CD14-positive monocyte (primary cell): ENCODE data around the gene MVP. TPM values are rescaled to one million over a fixed set of nuclear protein-coding genes. Genes with fewer than 3 reads are reported as not detected.

Experiments
- DNase-seq, 3 donors: peaks; one replicate each; pipeline ENCODE4 v3.0.0-alpha.2; 2011 to 2022
- H2AFZ ChIP-seq: 2 replicates; pipeline ENCODE4 v1.6.0; 2012; ENCODE audit warnings: mild to moderate bottlenecking, low read depth, low read length, inconsistent platforms; ENCODE audit not compliant: insufficient read depth, poor library complexity, severe bottlenecking
- H3K27ac ChIP-seq, 2 donors: 1 replicate in 1 of 2; 2 replicates in 1 of 2; pipeline ENCODE4 v1.5.1; 2012 to 2013; ENCODE audit warnings: low read length in 2 of 2, control low read depth in 1 of 2, inconsistent platforms in 1 of 2, low read depth in 1 of 2, mild to moderate bottlenecking in 1 of 2
- H3K27me3 ChIP-seq, 2 donors: one replicate each; pipeline versions ENCODE4 v1.6.0 to v1.6.1; 2011 to 2013; ENCODE audit warnings: low read length in 2 of 2; ENCODE audit not compliant: control insufficient read depth in 2 of 2, insufficient read depth in 2 of 2
- H3K36me3 ChIP-seq, 2 donors: replicated peaks in 1 of 2; 1 replicate in 1 of 2; 2 replicates in 1 of 2; pipeline versions ENCODE4 v1.5.1 to v1.6.1; 2012 to 2013; ENCODE audit warnings: low read length in 2 of 2, control low read depth in 1 of 2, inconsistent platforms in 1 of 2, mild to moderate bottlenecking in 1 of 2; ENCODE audit not compliant: insufficient read depth in 2 of 2, control insufficient read depth in 1 of 2
- H3K4me1 ChIP-seq, 2 donors: 1 replicate in 1 of 2; 2 replicates in 1 of 2; pipeline versions ENCODE4 v1.5.1 to v1.6.1; 2012 to 2013; ENCODE audit warnings: low read length in 2 of 2, control low read depth in 1 of 2, inconsistent platforms in 1 of 2, mild to moderate bottlenecking in 1 of 2, moderate library complexity in 1 of 2; ENCODE audit not compliant: insufficient read depth in 2 of 2, control insufficient read depth in 1 of 2
- H3K4me2 ChIP-seq: replicated peaks from 2 replicates; pipeline ENCODE3; 2012; ENCODE audit warnings: low read length, moderate library complexity, mild to moderate bottlenecking; ENCODE audit not compliant: poor library complexity, severe bottlenecking; ENCODE audit errors: extremely low read depth
- H3K4me3 ChIP-seq, 3 experiments: fragments of 200-600 bp in 1 of 3; sonication (generic) in 1 of 3; replicated peaks in 1 of 3; 1 replicate in 2 of 3; 2 replicates in 1 of 3; pipeline ENCODE4 v1.5.1; 2011 to 2013; ENCODE audit warnings: low read length in 3 of 3, mild to moderate bottlenecking in 3 of 3, control low read depth in 2 of 3, low read depth in 2 of 3, inconsistent platforms in 1 of 3, moderate library complexity in 1 of 3
- H3K79me2 ChIP-seq: 2 replicates; pipeline ENCODE4 v1.6.0; 2012; ENCODE audit warnings: mild to moderate bottlenecking, control low read depth, inconsistent platforms, low read length, moderate library complexity; ENCODE audit not compliant: insufficient read depth
- H3K9ac ChIP-seq: 2 replicates; pipeline ENCODE4 v1.6.0; 2017; ENCODE audit warnings: low read length, mild to moderate bottlenecking; ENCODE audit not compliant: insufficient read depth, poor library complexity, severe bottlenecking
- H3K9me3 ChIP-seq, 2 donors: replicated peaks in 1 of 2; 1 replicate in 1 of 2; 2 replicates in 1 of 2; pipeline versions ENCODE4 v1.5.1 to v1.6.1; 2012 to 2013; ENCODE audit warnings: low read length in 2 of 2, control low read depth in 1 of 2; ENCODE audit not compliant: control insufficient read depth in 1 of 2, insufficient read depth in 1 of 2
- H4K20me1 ChIP-seq: 2 replicates; pipeline ENCODE4 v1.6.0; 2012; ENCODE audit warnings: mild to moderate bottlenecking, low read length, control low read depth, moderate library complexity; ENCODE audit not compliant: insufficient read depth
- H3K27ac Mint-ChIP-seq, 7 donors: one replicate each; pipeline ENCODE4 v1.8.0; 2020; ENCODE audit warnings: mild to moderate bottlenecking in 7 of 7, mixed read lengths in 7 of 7, moderate library complexity in 6 of 7, inconsistent platforms in 2 of 7
- H3K27me3 Mint-ChIP-seq, 3 donors: one replicate each; pipeline ENCODE4 v1.8.0; 2021 to 2022; ENCODE audit warnings: low read depth in 3 of 3, mild to moderate bottlenecking in 3 of 3, mixed read lengths in 3 of 3, moderate library complexity in 3 of 3, inconsistent platforms in 1 of 3
- H3K36me3 Mint-ChIP-seq, 2 donors: one replicate each; pipeline ENCODE4 v1.8.0; 2020; ENCODE audit warnings: mixed read lengths in 2 of 2, inconsistent platforms in 1 of 2, mild to moderate bottlenecking in 1 of 2
- H3K4me1 Mint-ChIP-seq: one replicate; pipeline ENCODE4 v1.8.0; 2020; ENCODE audit warnings: mild to moderate bottlenecking, mixed read lengths
- H3K4me3 Mint-ChIP-seq, 2 donors: one replicate each; pipeline ENCODE4 v1.8.0; 2020; ENCODE audit warnings: mild to moderate bottlenecking in 2 of 2, mixed read lengths in 2 of 2, moderate library complexity in 1 of 2
- H3K9me3 Mint-ChIP-seq, 7 donors: one replicate each; pipeline ENCODE4 v1.8.0; 2020 to 2022; ENCODE audit warnings: mixed read lengths in 7 of 7, mild to moderate bottlenecking in 6 of 7, moderate library complexity in 6 of 7, inconsistent platforms in 2 of 7
- WGBS: methylation state at CpG from one replicate; pipeline ENCODE4 v1.1.5; 2013; ENCODE audit warnings: missing lambda C conversion rate; ENCODE audit not compliant: insufficient coverage; 5-methylcytosine and 5-hydroxymethylcytosine counted together
- intact Hi-C, 2 donors: fragments of 100-400 bp; cut with micrococcal nuclease; formaldehyde crosslinking; loops; one replicate each; pipeline versions ENCODE4 v1.15.0 to v1.15.1; 2023
- polyA plus RNA-seq, 3 donors: library from polyadenylated mRNA; depleted of rRNA in 1 of 3; unstranded in 2 of 3; stranded (reverse) in 1 of 3; fragments of 300-500 nt in 2 of 3; fragments of >200 nt in 1 of 3; fragmentation: Illumina TruSeq in 2 of 3; gene quantifications; 1 replicate in 2 of 3; 2 replicates in 1 of 3; pipeline ENCODE4 v1.2.3, GENCODE V29; 2012 to 2021
- TF ChIP-seq, protein P1 (sequence below): fragments of 200-600 bp; IDR thresholded peaks from one replicate; pipeline ENCODE4 v1.8.0; 2022; ENCODE audit warnings: antibody characterized with exemption, mild to moderate bottlenecking

Gene MVP
- polyA plus RNA-seq, 3 donors = 146 to 274 (median 185) TPM

DNA sequence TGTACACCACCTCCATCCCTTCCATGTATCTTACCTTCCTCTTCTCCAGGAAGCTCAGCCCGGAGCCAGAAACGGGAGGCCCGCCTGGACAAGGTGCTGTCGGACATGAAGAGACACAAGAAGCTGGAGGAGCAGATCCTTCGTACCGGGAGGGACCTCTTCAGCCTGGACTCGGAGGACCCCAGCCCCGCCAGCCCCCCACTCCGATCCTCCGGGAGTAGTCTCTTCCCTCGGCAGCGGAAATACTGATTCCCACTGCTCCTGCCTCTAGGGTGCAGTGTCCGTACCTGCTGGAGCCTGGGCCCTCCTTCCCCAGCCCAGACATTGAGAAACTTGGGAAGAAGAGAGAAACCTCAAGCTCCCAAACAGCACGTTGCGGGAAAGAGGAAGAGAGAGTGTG lies 756 bp upstream of the MVP start:
- peaks cover 65% of the 10 kb centered on the region for H4K20me1 ChIP-seq
- H3K27ac ChIP-seq = peak overlapping the region; percentile 11 to 88
- no peak for DNase-seq
- no peak overlapping the region for H3K9ac ChIP-seq
- peaks cover 19 to 25% of the 10 kb centered on the region in 2 donors for H3K36me3 Mint-ChIP-seq
- H3K36me3 ChIP-seq = peaks cover 13 to 21% of the 10 kb centered on the region in 2 donors
- no peaks in the 10 kb centered on the region for H3K9me3 ChIP-seq
- TF ChIP-seq, protein P1, sequence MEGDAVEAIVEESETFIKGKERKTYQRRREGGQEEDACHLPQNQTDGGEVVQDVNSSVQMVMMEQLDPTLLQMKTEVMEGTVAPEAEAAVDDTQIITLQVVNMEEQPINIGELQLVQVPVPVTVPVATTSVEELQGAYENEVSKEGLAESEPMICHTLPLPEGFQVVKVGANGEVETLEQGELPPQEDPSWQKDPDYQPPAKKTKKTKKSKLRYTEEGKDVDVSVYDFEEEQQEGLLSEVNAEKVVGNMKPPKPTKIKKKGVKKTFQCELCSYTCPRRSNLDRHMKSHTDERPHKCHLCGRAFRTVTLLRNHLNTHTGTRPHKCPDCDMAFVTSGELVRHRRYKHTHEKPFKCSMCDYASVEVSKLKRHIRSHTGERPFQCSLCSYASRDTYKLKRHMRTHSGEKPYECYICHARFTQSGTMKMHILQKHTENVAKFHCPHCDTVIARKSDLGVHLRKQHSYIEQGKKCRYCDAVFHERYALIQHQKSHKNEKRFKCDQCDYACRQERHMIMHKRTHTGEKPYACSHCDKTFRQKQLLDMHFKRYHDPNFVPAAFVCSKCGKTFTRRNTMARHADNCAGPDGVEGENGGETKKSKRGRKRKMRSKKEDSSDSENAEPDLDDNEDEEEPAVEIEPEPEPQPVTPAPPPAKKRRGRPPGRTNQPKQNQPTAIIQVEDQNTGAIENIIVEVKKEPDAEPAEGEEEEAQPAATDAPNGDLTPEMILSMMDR = no peak
- H3K4me1 Mint-ChIP-seq = peaks cover 70% of the 10 kb centered on the region
- H3K9me3 Mint-ChIP-seq = peaks cover 0 to 1% (median 0%) of the 10 kb centered on the region in 7 donors
- intact Hi-C loops = loop anchor here (5.0 to 10.0 kb wide), 3 partner anchors 43 to 175 kb away; partner anchors contain the start of genes CDIPT (in 1 of the 2), HIRIP3 (in 1 of the 2) and INO80E (in 1 of the 2)
- H3K4me3 ChIP-seq = peak overlapping the region in 1 of 3 experiments; percentile 99
- peaks cover 0 to 4% (median 1%) of the 10 kb centered on the region in 3 donors for H3K27me3 Mint-ChIP-seq
- peaks cover 59 to 74% of the 10 kb centered on the region in 2 donors for H3K4me1 ChIP-seq
- peaks cover 79% of the 10 kb centered on the region for H3K79me2 ChIP-seq
- no peaks in the 10 kb centered on the region for H3K27me3 ChIP-seq
- no peak overlapping the region for H2AFZ ChIP-seq
- peak overlapping the region; percentile 26 to 91 (median 90) for H3K27ac Mint-ChIP-seq
- WGBS = 79% methylated on average over 9 of the region's 15 CpGs
- H3K4me2 ChIP-seq = peak overlapping the region; percentile 13
- H3K4me3 Mint-ChIP-seq = peak overlapping the region in 1 of 2 donors; percentile 98

DNA sequence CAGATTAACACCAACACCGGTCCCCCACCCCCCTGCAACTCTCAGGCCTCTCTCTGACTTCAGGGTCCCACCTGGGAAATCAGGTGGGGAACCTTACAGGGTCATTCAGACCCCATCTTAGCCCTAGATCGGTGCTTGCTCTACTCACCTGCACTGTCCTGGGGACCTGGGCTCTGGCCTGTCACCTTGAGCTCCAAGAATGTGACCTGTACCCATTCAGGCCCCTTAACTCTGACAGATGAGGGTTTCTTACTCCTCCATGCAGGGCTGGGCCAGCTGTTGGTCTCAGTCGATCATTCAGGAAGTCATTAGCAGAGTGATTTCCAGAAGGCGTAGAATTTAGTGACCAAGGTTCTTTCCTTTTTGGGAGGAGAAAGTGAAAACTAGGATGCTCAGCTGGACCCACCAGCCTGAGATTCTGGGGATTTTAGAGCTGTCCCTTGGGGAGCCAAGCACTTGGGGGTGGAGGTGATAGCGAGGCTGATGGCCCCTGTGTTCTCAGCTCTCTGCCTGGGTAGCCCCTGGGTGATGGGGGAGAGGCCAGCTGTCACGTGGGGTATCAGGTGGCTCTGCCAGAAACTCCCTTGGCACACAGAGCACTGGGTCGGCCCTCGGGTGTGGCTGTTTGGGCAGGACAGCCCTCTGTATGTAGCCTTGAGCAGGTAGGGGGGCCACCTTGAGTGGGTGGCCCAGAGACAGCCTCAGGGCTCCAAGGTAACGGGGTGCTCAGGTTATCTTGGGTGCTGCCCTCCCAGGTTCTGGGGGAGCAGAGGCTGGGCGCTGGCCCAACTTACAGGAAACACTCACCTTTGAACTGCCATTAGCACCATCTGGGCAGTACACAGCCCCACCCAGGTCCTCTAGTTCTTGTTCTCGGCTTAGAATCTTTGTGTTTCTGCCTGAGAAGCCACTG lies 724 bp downstream of the MVP start:
- H3K4me1 Mint-ChIP-seq = peaks cover 68% of the 10 kb centered on the region
- Histone ChIP-seq H3K9ac (peak overlapping the region; percentile 66), H3K4me2 (peak overlapping the region; percentile 97), H3K79me2 (peaks cover 94% of the 10 kb centered on the region), H3K4me1 (peaks cover 50 to 62% of the 10 kb centered on the region in 2 donors), H3K36me3 (peaks cover 16 to 32% of the 10 kb centered on the region in 2 donors), H2AFZ (peak overlapping the region; percentile 71), H3K4me3 (peak overlapping the region; percentile 69 to 99 (median 80)), H4K20me1 (peaks cover 80% of the 10 kb centered on the region), H3K27me3 (no peaks in the 10 kb centered on the region), H3K27ac (peak overlapping the region; percentile 44 to 88), H3K9me3 (no peaks in the 10 kb centered on the region)
- peak in 1 of 3 donors; percentile 10 for DNase-seq
- peak overlapping the region; percentile 96 to 98 for H3K4me3 Mint-ChIP-seq
- WGBS = 41% methylated on average over 8 of the region's 11 CpGs
- TF ChIP-seq, protein P1 = no peak
- peak overlapping the region; percentile 90 to 96 (median 91) for H3K27ac Mint-ChIP-seq
- H3K36me3 Mint-ChIP-seq = peaks cover 25 to 38% of the 10 kb centered on the region in 2 donors
- peaks cover 0 to 1% (median 0%) of the 10 kb centered on the region in 3 donors for H3K27me3 Mint-ChIP-seq
- H3K9me3 Mint-ChIP-seq = peaks cover 0 to 1% (median 0%) of the 10 kb centered on the region in 7 donors
- intact Hi-C loops = loop anchor here in 1 of 2 donors (5.0 kb wide), 1 partner anchor 41 kb away; the partner anchor contains the start of gene CDIPT
